Jurkat, Clone E6-1 (cell line): ENCODE measurements around the gene ZNRF2. TPM values are rescaled to one million over a fixed set of nuclear protein-coding genes. Genes with fewer than 3 reads are reported as not detected.

Experiments
- DNase-seq: peaks from one replicate; pipeline ENCODE4 v3.0.0-alpha.2; 2011; ENCODE audit warnings: low read depth, low spot score
- H3K4me3 ChIP-seq: 2 replicates; pipeline ENCODE4 v1.5.1; 2011; ENCODE audit warnings: mild to moderate bottlenecking, low read length, control low read depth, moderate library complexity
- polyA plus RNA-seq: library from polyadenylated mRNA; unstranded; fragments of >200 nt; gene quantifications from one replicate; pipeline ENCODE4 v1.2.1, GENCODE V29; 2012; ENCODE audit warnings: missing spikeins; ENCODE audit not compliant: insufficient read length, insufficient read depth

ZNRF2 gene
- polyA plus RNA-seq = 12.5 TPM

DNA sequence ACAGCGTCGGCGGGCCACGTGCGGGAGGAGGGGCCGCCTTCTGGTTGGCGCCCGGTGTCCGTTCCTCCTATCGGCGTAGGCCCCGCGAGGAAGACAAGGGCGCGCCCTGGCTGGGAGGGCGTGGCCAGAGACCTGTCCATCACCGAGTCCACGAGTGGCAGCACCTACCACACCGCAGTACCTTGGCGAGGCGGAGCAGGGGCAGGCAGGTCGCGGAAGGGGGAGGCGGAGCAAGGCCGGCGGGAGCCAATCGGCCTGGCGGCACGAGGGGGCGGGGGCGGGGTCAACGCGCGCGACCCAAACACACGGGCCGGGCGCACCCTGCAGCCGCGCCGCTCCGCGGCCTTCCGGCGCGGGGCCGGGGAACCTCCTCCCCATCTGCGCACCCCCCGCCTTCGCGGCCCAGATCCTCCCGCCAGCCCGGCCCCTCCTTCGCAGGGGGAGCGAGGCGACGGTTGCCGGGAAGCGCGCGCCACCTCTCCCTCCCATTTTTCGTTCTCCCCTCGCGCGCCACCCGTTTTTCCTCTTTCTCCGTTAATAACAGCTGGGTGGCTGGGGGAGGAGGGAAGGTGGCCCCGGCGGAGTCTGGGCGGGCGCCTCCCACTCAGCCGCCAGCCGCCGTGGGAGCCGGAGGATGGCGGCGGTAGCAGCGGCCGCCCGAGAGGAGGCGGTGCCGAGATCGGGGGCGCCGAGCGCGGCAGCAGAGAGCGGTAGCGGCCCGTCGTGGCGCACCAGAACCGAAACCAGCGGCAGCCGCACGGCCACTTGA, at the start of gene ZNRF2:
TSS of gene ZNRF2 (plus strand) at position 300 of the 769 bp plus-strand sequence. CDS start 761 bp downstream, outside the sequence.
- H3K4me3 ChIP-seq = peak within 1 kb of the TSS; percentile 77
- DNase-seq = peak; percentile 99

DNA sequence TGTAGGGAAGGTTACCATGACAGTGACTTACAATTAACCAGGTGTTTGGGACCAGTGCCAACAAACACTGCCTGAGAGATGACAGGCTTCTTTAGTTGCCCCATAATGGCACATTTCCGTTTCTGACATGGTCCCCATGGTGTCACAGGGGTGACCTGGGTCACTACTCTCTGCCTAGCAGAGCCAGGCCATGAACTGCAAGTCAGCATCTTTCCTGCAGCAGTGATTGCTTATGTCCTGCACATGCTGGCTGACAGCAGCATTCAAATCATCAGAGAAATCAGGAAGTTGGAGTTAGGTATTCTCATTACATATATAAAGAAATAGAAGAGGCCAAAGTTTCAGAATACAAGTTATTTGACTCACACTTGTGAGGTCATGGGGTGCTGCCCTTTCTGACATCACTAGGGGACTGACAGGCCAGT, 47.1 kb upstream of the ZNRF2 start:
- H3K4me3 ChIP-seq = no peak overlapping the region
- peak; percentile 19 for DNase-seq

DNA sequence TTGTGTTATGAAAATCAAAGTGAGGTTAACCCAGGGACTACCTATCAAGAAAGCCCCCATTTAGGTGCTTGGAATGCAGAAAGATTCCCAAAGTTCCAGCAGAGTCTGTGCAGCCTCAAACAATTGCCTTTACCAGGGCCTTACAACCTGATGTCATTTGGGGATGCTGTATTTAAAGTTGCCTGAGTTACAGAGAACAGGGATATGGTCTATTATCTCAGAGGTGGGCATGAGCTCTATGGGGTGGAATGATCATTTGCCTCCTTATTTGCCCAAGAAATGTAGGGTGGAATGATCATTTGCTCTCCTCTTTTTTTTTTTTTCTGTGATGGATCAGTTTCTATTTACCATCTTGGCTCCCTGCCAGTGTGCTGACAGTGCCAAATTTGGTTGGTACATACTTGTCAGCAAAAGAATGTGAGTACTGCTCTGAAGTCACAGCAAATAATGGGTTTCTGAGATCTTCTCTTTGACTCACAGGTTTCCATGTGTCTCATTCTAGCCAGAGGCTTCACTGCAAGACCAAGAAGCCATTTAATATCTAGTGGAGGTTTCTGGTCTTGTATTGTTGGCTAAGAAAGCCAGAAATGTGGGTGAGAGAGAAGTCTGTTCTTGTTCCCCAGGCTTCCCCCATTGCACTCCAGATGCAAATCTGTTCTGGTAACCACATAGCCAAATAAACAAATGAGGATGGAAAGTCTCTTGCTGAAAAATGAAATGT, 45.5 kb upstream of the ZNRF2 start:
- no peak overlapping the region for H3K4me3 ChIP-seq
- DNase-seq = no peak

DNA sequence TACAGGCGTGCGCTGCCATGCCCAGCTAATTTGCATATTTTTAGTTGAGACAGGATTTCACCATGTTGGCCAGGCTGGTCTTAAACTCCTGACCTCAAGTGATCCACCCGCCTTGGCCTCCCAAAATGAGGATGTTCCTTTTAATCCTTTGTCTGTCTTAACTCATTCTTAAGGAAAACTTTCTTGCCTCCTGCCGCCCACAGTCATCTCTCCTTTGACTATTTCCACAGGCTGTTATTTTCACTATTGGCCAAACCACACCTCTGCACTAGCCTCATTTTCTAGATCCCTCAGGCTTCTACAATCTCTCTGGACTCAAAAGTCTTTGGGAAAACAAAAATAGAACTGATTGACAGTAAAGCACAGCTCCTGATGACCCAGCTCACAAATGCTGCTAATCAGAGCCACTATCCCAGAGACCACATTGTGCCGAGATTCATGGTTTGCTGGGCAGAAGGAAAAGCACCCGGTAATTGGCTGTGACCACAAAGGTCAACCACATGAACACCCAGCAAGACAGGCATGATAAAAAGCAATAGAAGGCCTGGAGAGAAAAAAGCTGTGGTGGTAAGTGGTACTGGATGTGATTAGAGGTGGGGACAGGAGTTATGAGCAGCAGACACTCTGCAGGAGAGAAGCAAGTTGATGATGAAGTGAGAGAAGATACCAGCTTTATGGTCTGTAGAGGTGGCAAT, 44.1 kb upstream of the ZNRF2 start:
- no peak for DNase-seq
- no peak overlapping the region for H3K4me3 ChIP-seq

DNA sequence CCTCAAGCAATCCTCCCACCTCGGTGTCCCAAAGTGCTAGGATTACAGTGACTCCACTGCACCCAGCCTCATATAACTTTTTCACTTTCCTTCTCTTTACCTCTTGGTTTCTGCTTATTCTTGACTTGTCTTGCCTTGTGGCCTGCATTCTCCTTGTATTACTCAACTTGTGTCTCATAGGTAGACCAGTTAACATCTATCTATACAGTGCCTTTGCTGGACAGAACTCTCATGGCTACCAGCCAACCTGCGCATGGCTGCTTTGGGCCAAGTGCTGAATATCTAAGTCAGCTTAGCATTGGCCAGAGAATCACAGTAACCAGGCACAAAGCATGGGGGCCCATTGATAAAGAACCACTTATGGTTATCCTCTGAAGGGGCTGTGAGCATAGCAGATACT, 42.6 kb upstream of the ZNRF2 start:
- no peak overlapping the region for H3K4me3 ChIP-seq
- no peak for DNase-seq

DNA sequence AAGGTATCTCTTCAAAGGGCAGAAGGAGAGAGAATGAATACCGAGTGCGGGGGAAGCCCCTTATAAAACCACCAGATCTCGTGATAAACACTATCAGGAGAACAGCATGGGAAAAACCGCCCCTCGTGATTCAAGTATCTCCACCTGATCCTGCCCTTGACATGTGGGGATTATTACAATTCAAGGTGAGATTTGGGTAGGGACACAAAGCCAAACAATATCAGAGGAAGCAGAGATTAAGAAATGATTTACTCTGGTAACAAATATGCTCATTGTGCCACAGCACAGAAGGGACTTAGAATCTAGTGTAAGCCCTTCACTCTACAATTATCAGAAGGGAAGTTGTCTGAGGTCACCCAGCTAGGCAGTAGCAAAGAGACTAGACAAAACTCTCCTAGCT, 40.1 kb upstream of the ZNRF2 start:
- no peak for DNase-seq
- H3K4me3 ChIP-seq = no peak overlapping the region

DNA sequence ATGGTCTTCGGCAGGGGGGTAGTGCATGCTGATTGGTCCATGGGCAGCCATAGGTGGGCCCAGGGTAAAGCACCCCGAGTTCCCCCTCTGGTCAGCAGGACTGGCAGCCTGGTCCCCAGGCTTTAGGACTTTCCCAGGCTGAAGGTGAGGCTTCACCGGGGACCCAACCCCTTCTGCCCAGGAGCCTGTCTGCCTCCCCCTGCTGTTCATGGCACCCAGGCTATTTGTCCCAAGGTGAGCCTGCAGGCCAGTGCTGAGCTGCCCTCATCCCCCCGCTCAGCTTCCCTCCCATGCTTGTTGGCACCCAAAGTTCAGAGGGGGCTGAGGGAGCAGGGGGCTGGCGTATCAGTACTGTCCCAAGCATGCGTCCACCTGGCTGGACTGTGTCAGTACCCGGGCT, 38.5 kb upstream of the ZNRF2 start:
- DNase-seq = no peak
- H3K4me3 ChIP-seq = no peak overlapping the region

DNA sequence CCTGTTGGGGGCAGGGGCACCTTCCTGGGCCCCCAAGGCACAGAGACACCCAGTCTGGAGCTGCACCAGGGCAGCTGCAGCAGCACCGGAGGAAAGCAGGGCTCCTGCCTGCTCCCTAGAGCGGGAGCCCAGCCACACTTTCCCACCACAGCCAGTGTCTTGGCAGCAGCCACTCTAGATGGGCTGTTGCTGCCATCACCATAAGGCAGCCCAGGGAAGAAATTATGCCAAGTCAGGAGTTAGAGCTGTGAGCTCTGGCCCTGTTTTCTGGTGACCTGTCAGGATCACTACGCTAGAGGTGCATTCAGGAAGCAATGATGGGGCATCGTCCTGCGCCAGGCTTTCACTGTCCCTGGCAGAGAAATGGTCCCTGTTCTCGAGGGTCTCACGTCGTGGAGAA, 38.0 kb upstream of the ZNRF2 start:
- H3K4me3 ChIP-seq = no peak overlapping the region
- no peak for DNase-seq

DNA sequence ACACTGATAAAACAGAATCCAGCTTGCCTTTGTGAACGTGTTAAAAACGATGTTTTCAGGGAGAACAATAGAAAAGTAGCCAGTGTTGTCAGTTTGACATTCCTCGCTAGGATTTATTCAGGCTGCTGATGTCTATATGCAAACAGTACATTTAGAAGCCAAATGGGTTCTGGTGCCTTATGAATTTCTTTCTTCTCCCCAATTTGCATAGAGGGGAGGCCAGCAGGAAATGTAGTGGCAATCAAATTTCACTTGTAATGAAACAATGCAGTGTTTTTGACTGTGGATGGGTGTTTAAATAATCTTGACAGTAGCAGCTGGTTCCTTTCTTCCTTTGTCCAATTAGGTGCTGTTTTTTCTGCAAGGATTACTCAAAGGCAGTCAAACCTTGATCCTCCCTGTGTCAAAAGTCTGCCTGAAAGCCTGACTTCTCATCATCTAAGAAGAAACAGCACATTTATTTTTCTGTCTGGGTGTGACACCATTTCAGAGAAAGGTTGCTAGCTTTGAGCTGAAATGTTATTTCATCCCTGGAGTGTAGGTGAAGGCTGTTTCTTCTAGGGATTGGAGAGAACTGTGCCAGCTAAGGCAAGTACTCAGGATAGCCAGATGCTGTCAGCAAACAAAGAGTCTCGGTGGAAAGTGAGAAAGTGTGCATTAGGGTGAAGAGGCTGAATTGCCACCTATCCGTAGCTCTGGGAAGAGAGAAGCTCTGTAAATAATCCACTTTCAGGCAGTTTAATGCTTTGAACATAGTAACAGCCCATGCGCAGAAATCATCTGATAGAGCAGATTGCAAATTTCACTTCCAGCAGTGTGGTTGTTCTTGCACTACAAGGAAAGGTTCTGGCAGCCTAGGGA, 36.6 kb upstream of the ZNRF2 start:
- H3K4me3 ChIP-seq = no peak overlapping the region
- no peak for DNase-seq

DNA sequence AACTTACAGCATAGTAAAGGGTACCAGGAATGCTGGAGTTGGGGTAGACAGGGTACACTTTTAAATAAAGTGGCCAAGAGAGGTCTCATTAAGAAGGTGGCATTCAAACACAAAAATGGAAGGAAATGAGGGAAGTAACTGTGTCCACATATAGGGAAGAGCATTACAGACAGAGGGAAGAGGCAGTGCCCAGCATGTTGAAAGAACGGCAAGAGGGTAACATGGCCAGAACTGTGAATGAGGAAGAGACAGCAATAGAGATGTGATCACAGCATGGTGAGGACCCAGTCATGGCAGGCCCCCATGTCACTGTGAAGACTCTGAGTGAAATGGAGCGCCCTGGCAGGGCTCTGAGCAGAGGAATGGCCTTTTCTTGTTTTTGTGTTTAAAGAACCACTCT, 35.1 kb upstream of the ZNRF2 start:
- no peak overlapping the region for H3K4me3 ChIP-seq
- DNase-seq = no peak

DNA sequence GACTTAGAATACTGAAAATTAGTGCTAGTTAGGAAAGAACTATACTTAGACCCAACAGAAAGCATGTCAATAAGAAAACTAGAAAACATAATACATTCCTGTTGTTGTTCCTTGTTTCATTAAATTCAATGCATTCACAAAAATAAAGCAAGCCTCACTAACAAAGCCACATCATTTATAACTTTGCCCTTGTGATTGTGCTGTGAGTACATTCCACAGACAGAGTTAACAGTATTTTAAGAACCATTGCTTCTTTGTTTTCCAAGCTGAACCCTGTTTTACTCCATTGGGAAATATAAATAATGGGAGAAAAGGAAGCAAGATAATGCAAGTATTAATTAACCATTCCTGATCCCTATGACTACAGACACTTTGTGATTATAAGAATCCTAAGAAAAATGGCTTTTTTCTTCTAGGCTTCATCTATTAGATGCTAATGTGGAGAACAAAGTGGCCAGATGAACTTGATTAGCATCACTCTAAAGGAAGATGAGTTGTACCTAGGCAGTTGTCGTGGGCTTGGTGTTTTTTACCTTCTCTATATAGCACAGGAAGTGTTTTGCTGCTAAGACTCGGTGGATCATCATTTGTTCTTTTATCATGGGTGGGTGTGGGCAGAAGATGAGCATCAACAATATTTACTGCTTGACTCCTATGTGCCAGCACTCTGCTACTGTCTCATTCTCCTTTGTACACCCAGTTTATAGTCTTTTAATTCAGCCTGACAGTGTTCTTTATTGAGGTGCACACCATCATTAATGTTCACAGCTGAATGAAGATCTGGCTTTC, 34.2 kb upstream of the ZNRF2 start:
- DNase-seq = no peak
- H3K4me3 ChIP-seq = no peak overlapping the region

DNA sequence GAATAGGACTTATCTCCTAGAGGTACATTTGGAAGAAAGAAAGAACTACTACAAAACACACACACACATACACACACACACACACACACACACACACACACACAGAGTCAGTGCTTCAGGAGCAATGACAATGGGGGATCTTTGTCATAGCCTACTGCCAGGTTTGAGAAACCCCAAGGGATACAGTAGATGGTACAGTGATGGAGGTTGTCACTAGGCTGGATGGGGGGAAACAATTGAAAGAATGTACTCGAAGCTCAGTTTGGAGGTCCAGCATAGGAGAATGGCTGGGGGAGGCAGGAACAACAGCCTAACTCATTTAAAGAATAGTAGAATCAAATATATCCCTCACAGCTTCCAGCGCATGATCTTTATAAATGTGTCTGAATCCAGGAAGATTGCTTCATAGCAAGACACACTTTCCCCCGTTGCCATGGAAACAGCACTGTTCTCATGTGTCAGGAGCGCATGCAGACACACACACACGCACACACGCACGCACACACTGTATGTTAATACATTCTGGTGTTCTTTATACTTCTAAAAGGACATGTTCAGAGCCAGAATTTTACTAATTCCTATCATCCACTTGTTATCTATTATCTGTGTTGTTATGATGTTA, 32.6 kb upstream of the ZNRF2 start:
- H3K4me3 ChIP-seq = no peak overlapping the region
- DNase-seq = no peak

DNA sequence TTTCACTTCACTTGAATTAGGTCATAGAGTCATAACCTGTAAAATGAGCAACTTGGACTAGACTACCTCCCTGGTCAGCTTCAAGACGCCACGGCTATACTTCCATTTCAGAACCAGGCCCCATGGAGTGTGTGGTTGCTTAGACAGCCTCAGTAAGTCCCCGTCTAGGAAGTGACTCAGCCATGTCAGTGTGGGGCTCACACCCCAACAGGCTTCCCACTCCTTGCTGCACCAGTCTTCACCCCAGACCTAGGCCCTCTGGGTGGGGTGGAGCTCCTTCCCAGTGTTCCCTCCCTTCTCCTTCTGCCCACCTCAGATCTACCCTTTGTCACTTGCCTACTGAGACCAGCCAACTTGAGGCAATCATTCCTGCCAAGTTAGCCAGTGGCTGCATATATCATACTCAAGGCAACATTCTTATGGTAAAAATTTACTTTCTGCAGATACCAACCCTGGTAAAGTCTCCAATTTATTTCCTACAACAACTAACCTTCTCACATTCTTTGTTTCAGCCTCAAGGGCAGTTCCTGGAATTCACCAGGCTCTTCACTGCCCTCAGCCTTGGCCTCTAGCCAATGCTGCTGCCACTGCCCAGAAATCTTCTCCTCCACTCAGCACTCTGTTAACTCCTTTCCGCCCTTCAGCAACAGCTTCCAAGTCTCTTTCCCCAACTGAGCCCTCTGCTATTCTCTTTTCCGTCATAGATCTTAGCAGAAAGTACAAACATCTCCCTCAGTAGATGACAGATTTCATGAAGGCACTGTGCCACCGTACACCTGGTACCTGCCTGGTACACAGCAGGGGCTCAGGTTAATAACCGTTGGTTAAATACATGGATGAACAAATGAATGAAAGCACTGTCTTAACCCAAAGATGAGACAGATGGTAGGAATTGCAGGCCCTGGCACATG, 31.3 kb upstream of the ZNRF2 start:
- no peak for DNase-seq

DNA sequence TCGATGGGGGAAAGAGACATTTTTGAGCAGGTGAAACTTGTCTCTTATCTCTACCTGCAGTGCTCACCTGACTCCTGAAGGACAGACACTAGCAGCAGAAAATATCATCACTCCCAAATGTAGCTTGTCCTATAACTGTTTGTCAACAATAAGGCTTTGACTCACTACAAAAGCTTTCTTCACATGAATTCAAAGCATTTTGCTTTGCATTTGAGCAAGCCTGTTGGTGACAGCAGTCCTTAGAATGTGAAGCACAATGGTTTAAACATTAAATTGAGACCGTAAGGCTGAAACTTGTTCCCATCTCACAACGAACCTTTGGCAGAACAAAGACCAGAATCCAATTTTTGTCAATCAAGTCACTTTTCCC, 30.6 kb upstream of the ZNRF2 start:
- no peak overlapping the region for H3K4me3 ChIP-seq
- no peak for DNase-seq

More for the DNA sequence above, 31.3 kb upstream of the ZNRF2 start:
- no peak overlapping the region for H3K4me3 ChIP-seq

DNA sequence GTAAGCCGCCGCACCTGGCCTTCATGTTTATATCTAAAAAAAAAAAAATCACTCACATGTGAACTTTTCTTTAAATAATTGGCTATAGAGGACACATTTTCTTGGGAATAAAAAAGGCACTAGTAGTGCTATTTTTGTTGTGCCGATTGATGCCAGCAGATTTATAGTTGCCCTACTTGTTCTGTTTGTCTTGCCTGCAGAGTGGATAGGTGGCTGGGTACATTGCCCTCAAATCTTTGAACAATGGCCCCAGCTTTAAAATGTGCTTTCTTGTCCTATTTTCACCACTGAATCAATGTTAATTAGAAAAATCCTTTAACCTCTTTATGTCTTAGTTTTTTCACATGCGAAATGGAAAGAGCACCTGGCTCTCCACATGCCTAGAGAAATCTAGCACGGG, 30.1 kb upstream of the ZNRF2 start:
- no peak for DNase-seq
- H3K4me3 ChIP-seq = no peak overlapping the region

DNA sequence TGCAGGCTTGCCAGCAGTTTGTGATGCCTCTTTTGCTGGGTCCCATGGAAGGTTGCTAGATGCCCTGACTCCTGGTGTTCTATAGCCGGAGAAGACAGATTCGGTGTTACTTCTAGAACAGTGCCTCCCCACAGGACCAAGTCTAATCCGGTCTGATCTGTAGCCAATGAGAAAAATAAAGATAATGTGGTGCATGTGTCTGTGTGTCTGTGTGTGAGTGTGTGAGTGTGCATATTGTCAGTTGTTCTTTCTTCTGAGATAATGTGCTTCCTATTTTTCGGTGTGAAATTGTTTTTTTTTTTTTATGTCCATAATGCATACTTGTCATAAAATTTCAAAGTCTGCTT, 29.7 kb upstream of the ZNRF2 start:
- no peak overlapping the region for H3K4me3 ChIP-seq
- no peak for DNase-seq

DNA sequence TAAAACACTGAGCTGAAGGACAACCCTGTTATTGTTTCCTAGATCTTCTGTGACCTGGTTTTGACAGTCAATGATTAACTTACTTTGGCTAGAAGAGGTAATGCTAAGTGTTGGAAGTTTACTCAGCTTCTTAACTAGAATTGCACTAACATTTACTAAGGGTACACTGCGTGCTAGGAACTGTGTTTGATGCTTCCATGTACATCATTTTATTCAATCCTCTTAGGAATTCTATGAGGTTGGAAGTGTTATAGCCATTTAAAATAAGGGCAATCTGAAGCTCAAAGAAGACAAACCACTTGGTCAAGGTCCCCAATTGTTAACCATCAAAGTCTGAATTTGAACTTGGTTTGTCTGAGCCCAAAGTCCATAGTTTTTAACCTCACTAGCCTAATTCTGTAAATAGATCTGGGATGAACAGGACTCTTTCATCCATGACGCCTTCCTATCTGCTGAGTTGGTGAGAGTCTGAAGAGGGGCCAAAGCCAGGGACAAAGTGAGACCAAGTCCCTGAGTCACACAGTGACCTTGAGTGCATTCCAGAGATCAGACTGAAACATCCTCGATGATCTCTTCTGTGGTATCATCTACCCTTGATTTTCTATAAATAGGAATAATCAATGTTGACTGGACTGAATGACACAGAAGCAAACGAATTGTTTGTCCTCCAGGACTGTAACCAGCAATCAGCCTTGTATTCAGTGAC, 29.2 kb upstream of the ZNRF2 start:
- H3K4me3 ChIP-seq = no peak overlapping the region
- no peak for DNase-seq
